GM12865 (cell line): Measurements from ENCODE around the gene KLHL40.

Experiments used
- DNase-seq: peaks from one replicate; pipeline ENCODE4 v3.0.0; 2010; ENCODE audit warnings: low read depth
- H3K4me3 ChIP-seq: 2 replicates; pipeline ENCODE4 v1.5.1; 2011; ENCODE audit warnings: mild to moderate bottlenecking, low read depth, low read length, control low read depth
- TF ChIP-seq, protein P1 (sequence below): IDR thresholded peaks from 2 replicates; pipeline ENCODE4 v1.5.1; 2011; ENCODE audit warnings: low read length, control low read depth, low read depth, inconsistent platforms; ENCODE audit not compliant: insufficient read depth; ENCODE audit errors: missing control alignments

The KLHL40 gene

DNA sequence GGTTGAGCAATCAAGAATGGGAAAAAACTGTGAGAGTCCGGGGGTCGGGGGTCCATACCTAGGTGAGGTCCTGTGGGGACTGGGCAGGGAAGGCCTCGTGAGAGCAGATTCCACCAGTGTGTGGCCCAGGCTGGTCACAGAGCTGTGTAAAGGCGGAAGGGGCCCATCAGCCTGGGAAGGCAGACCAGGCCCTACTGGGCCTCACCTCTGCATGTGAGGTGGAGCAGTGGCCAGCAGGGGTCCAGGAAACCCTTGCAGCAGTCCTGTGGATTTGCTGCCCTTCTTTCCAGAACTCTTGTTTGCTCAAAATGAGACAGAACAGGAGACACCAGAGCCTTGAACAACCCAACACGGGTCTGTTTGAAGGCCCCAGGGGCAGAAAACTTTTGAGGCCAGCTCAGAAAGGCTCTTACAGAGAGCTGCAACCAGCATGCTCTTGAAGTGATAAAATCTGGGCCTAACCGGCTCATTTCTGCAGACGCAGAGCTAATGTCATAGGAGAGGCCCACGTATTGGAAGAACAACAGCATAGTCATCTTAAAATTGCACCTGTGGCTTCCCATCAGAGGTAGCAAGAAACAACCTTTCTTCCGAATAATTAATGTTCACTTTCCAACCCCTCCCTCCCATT is 47.6 kb downstream of the KLHL40 start:
- H3K4me3 ChIP-seq = no peak overlapping the region
- DNase-seq = no peak
- TF ChIP-seq, protein P1, sequence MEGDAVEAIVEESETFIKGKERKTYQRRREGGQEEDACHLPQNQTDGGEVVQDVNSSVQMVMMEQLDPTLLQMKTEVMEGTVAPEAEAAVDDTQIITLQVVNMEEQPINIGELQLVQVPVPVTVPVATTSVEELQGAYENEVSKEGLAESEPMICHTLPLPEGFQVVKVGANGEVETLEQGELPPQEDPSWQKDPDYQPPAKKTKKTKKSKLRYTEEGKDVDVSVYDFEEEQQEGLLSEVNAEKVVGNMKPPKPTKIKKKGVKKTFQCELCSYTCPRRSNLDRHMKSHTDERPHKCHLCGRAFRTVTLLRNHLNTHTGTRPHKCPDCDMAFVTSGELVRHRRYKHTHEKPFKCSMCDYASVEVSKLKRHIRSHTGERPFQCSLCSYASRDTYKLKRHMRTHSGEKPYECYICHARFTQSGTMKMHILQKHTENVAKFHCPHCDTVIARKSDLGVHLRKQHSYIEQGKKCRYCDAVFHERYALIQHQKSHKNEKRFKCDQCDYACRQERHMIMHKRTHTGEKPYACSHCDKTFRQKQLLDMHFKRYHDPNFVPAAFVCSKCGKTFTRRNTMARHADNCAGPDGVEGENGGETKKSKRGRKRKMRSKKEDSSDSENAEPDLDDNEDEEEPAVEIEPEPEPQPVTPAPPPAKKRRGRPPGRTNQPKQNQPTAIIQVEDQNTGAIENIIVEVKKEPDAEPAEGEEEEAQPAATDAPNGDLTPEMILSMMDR = peak; percentile 6

DNA sequence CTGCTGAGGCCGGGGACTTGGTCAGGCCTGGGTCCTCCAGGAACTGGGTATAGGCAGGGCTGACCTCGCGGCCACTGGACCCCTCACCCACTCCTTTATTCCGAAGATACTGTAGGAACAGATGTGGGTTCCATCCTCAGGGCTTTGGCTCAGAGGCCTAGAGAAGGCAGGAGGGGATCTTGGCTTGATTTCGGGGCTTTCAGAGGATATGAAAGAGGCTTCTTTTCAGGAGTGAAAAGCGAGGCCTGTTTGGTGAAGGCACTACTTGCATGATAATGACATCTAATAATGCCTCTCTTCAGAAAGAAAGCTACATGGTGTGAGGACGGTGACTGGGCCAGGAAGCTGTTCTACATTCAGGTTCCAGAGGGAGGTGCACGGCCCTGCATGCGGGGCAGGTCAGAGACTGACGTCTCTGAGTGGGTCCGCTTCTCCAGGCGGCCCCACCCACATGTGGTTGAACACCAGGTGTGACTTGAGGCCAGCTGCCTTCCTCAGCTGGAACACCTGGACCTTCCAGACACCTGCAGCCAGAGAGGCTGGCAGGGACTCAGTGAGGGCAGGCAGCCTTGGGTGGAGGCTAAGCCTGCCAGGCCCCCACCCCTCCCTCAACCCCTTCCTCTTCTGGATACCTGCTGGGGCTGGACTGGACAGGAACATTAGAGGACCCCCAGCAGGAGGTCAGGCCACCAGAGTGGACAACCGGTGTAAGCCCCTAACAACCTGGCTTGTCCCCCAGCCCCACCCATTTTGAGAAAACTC is 48.3 kb downstream of the KLHL40 start:
- TF ChIP-seq, protein P1 = no peak
- DNase-seq = no peak
- no peak overlapping the region for H3K4me3 ChIP-seq

DNA sequence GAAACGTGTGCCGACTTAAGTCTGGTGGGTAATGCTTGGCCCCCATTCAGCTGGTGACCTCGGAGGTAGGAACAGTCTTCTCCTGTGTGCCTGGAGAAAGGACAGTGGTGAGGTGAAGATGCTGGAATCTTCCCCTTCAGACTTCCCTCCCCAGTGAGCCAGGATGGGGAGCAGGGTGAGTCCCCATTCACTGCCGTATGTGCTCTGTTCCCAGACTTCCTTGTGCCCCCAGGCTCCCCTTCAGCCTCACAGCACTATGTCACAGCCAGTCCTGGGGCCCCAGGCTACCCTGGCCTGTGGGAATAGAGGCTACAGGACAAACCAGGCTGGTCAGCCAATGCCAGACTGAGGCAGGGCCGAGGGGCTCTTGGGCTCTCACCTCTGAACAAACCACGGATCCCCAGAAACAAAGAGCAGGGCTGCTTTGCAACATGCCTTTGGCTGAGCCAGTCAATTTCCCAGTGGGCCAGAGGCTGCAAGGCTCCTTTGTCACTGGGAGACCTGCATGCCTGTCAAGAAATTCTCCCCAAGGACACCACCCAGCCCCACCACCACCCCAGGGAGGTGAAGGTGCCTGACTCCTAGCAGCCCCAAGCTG is 49.0 kb downstream of the KLHL40 start:
- no peak overlapping the region for H3K4me3 ChIP-seq
- DNase-seq = no peak
- TF ChIP-seq, protein P1 = no peak

DNA sequence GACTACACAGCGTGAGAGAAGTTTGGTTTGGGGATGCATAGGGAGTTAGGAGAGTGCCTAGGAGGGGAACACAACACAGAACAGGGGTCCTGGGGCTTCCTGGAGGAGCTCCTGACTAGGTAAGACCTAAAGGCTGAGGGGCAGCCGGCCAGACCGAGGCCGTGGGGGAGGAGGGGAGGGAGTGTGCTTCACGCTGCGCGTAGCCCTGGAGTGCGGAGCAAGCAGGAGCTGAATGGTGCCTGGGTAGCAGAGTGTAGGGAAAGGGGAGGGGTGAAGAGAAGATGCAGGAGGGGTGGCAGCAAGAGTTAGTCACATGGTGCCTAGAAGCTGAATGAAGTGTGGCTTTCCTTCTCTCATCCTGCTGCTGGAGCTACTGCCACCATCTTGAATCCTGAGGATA is 49.7 kb downstream of the KLHL40 start:
- TF ChIP-seq, protein P1 = no peak
- H3K4me3 ChIP-seq = no peak overlapping the region
- no peak for DNase-seq

DNA sequence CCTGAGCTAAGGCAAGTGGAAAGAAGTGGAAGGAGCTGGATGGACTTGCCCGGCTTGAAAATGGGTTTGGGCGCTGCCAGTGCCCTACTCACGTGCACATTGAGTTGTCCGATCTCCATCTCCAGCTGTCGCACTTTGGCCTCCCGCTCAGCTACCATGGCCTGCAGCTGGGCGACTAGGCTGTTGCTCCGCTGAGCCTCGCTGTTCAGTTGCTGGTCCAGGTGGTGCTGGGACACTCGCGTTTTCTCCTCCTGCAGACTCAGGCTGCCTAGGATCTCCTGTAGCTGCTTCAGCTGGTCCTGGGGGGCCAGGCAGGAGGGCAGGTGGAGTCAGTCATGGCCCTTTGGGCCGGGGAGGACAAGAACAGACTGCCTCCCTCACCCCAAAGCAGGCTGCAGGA is 50.3 kb downstream of the KLHL40 start:
- no peak for DNase-seq
- H3K4me3 ChIP-seq = no peak overlapping the region
- TF ChIP-seq, protein P1 = no peak

DNA sequence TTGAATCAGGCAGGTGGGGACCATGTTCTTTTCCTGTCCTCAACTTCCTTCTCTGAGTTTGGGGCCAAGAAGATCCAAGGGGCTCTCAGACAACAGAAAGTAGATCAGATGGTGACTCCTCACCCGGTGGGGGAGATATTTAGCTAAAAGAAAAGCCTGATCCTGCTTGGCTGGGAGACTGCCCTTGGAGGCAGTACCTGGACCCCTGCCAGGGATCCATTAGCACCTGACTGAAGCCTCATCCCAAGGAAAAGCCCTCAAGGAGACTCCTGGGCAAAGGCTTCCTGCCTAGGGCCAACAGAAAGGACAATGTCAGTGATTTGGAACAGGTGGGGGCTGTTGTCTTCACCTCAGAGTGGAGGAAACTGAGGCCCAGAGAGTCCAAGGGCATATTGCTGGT is 50.7 kb downstream of the KLHL40 start:
- TF ChIP-seq, protein P1 = no peak
- no peak for DNase-seq
- no peak overlapping the region for H3K4me3 ChIP-seq
